Nephron (organoid): Measurements from ENCODE around the gene M1AP.

Source experiments
- H3K27ac Mint-ChIP-seq, 3 experiments: 2 replicates each; pipeline ENCODE4 v1.8.0; 2020; ENCODE audit warnings: mixed read lengths in 3 of 3, mild to moderate bottlenecking in 2 of 3, moderate library complexity in 1 of 3
- H3K27me3 Mint-ChIP-seq: 2 replicates; pipeline ENCODE4 v1.8.0; 2021; ENCODE audit warnings: low read depth, mild to moderate bottlenecking, moderate library complexity, mixed read lengths
- H3K36me3 Mint-ChIP-seq: 2 replicates; pipeline ENCODE4 v1.8.0; 2020; ENCODE audit warnings: low read depth, mixed read lengths
- H3K4me1 Mint-ChIP-seq: 2 replicates; pipeline ENCODE4 v1.8.0; 2020; ENCODE audit warnings: mixed read lengths
- H3K4me3 Mint-ChIP-seq, 3 experiments: 2 replicates each; pipeline ENCODE4 v1.8.0; 2020; ENCODE audit warnings: mild to moderate bottlenecking in 3 of 3, mixed read lengths in 3 of 3, moderate library complexity in 2 of 3
- H3K9me3 Mint-ChIP-seq: 2 replicates; pipeline ENCODE4 v1.8.0; 2020; ENCODE audit warnings: mixed read lengths
- TF ChIP-seq, protein P1 (sequence below), 3 experiments: fragments of 200-600 bp; sonication (generic); IDR thresholded peaks; one replicate each; pipeline ENCODE4 v1.5.0; 2021; ENCODE audit warnings: antibody characterized with exemption in 3 of 3; ENCODE audit not compliant: unreplicated experiment in 3 of 3

Gene M1AP

DNA sequence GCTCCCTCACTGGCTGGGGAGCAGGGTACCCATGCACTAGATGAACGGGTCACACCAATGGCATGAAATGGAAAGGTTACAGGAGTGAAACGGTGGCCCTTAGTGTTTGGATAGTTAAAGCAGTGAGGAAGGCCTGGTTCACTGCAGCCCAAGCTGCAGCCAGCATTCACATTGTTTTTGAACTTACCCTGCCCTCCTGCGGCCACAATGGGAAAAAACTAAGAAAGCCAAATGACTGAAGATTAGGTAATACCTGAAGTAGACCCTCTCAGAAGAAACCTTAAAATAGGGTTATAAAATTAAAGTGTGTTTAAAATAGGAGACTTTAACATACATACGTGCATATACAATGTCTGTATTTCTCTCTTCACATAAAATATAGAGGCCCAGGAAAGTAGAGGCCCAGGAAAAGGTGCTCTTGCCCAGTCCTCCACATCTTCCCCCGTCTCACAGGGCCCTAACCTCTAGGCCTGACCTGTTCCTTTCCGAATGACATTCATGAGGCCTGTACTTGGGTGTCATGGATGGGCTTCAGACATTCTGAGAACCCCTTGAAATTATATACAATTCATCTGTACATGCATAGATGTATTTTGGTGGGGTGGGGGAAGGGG, 60.4 kb downstream of the M1AP start:
- TF ChIP-seq, protein P1, sequence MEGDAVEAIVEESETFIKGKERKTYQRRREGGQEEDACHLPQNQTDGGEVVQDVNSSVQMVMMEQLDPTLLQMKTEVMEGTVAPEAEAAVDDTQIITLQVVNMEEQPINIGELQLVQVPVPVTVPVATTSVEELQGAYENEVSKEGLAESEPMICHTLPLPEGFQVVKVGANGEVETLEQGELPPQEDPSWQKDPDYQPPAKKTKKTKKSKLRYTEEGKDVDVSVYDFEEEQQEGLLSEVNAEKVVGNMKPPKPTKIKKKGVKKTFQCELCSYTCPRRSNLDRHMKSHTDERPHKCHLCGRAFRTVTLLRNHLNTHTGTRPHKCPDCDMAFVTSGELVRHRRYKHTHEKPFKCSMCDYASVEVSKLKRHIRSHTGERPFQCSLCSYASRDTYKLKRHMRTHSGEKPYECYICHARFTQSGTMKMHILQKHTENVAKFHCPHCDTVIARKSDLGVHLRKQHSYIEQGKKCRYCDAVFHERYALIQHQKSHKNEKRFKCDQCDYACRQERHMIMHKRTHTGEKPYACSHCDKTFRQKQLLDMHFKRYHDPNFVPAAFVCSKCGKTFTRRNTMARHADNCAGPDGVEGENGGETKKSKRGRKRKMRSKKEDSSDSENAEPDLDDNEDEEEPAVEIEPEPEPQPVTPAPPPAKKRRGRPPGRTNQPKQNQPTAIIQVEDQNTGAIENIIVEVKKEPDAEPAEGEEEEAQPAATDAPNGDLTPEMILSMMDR (IDR thresholded peaks at IDR 0.05; ENCODE audit: unreplicated experiment in 3 of 3) = peak; percentile 73 to 80 (median 75)
- Mint-ChIP-seq H3K27ac (no peak overlapping the region), H3K27me3 (peaks cover 38% of the 10 kb centered on the region), H3K9me3 (no peaks in the 10 kb centered on the region), H3K4me1 (peaks cover 8% of the 10 kb centered on the region), H3K4me3 (no peak overlapping the region), H3K36me3 (no peaks in the 10 kb centered on the region)

DNA sequence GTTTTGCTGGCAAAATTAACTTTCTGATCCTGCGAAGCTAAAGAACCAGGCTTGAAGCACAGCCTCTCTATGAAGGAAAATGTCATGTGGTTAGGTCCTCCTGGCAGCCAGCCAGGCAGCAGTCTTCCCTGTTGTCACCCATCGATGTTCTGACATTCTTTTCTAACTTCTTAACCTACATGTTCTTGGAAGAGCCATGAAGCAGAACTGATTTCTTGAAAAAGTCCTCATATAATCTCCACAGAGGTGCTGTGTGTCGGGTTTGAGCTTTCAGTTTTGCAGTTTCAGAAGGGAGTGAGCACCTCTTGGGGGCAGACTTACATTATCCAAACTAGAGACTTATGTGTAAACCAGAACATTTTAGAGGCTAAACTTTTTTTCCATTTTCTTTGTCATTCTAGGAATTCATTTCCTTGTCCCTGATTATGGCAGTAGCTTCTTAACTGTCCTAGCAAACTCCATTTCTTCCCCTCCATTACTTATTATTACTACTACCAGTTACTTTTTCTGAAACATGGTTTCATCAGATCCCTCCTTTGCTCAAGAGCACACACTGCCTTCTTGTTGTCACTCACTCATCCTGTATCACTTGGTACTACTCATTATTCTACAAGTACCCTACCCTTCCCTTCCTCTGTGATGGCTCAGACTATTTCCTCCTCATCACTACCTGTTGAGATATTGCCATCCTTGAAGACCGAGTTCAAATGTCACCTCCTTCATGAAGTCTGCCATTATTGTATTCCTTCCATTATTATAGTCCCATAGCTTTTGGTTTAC, 62.5 kb downstream of the M1AP start:
- Mint-ChIP-seq H3K4me1 (peaks cover 8% of the 10 kb centered on the region), H3K9me3 (no peaks in the 10 kb centered on the region), H3K27ac (no peak overlapping the region), H3K36me3 (no peaks in the 10 kb centered on the region), H3K27me3 (peaks cover 24% of the 10 kb centered on the region), H3K4me3 (no peak overlapping the region)
- TF ChIP-seq, protein P1 (IDR thresholded peaks at IDR 0.05; ENCODE audit: unreplicated experiment in 3 of 3) = no peak

DNA sequence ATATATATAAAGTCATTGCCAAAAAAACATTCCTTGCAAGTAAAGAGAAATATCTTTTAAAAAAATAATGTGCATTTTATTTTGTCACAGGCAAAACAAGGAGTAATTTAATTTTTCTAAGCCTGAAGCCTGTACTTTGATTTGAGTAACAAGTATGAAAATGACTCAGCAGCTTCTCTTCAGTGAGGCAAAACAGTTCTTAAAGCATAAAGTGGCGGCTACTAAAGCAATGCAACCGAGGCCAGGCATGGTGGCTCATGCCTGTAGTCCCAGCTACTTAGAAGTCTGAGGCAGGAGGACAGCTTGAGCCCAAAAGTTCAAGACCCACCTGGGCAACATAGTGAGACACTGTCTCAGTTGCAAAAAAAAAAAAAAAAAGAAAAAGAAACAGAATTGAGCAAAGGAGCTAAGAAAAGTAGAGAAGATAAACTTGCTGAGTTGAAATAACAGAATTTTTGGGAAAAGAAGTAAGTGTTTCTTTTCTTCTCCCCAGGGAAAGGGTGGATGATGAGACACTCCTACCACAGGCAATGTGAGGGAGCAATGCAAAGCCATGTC, 64.0 kb downstream of the M1AP start:
- Mint-ChIP-seq H3K36me3 (no peaks in the 10 kb centered on the region), H3K27ac (no peak overlapping the region), H3K4me3 (no peak overlapping the region), H3K4me1 (peaks cover 8% of the 10 kb centered on the region), H3K9me3 (no peaks in the 10 kb centered on the region), H3K27me3 (peaks cover 14% of the 10 kb centered on the region)
- TF ChIP-seq, protein P1 (IDR thresholded peaks at IDR 0.05; ENCODE audit: unreplicated experiment in 3 of 3) = no peak

DNA sequence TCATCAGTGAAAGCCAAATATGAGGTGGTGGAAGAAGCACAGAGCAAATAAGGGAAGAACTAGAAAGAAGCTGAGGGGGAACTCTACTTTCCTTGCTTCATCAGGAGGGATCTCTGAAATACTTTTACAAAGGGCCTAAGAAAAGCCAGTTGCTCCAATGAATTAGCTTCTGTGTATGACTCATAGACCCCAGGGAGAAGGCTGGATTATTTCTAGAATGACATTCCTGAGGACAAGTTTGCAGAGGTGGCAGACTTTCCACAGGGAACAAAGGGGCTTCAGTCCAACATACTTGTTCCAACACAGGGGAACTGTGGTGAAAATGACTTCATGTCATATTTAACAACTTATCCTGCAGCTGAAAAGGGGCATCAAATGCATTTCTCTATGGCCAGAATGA, 64.6 kb downstream of the M1AP start:
- no peaks in the 10 kb centered on the region for H3K9me3 Mint-ChIP-seq
- H3K27me3 Mint-ChIP-seq = peaks cover 8% of the 10 kb centered on the region
- H3K4me1 Mint-ChIP-seq = peaks cover 8% of the 10 kb centered on the region
- no peak overlapping the region for H3K4me3 Mint-ChIP-seq
- H3K36me3 Mint-ChIP-seq = no peaks in the 10 kb centered on the region
- TF ChIP-seq, protein P1 (IDR thresholded peaks at IDR 0.05; ENCODE audit: unreplicated experiment in 3 of 3) = no peak
- peak overlapping the region in 1 of 3 experiments; percentile 11 for H3K27ac Mint-ChIP-seq

DNA sequence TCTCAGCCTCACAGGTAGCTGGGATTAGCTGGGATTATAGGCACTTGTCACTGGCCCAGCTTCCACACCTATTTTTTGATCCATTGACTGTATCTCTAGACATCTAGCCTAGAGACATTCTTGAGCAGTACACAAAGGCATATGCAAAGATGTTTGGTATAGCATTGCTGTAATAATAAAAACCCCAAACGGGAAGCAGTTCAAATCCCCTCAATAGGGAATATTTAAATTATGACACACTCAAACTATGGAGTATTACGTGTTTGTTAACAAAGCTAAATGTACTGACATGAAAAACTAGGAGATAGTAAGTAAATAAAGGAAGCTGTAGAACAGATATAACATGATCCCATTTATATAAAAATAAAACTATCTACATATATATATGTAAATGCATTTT, 65.9 kb downstream of the M1AP start:
- TF ChIP-seq, protein P1 (IDR thresholded peaks at IDR 0.05; ENCODE audit: unreplicated experiment in 3 of 3) = no peak
- peaks cover 14% of the 10 kb centered on the region for H3K4me1 Mint-ChIP-seq
- no peak overlapping the region for H3K4me3 Mint-ChIP-seq
- no peaks in the 10 kb centered on the region for H3K9me3 Mint-ChIP-seq
- no peaks in the 10 kb centered on the region for H3K36me3 Mint-ChIP-seq
- no peak overlapping the region for H3K27ac Mint-ChIP-seq
- peaks cover 3% of the 10 kb centered on the region for H3K27me3 Mint-ChIP-seq
